Measurements from ENCODE around the gene SEMA7A.

DNA sequence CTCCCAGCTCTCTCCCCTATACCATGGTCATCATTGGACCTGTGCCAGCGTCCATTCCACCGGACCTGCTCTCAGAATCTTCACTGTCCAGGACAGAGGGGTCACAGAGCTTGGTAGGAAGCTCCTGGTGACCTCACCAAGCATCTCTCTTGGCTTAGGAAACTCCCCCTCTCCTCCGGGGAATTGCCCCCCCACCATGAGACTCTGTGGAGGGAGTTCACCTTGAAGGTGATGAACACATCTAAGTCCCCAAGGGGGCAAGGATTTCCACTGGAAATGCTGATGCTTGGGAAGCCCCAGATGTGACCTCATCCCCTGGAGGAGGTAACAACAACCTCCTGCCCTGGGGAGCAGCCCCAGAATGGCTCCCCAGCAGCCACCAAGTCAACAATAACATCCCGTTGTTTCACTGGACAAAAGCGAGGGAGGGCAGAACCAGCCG is 3.2 kb downstream of the SEMA7A start:
- TF ChIP-seq, protein P1, sequence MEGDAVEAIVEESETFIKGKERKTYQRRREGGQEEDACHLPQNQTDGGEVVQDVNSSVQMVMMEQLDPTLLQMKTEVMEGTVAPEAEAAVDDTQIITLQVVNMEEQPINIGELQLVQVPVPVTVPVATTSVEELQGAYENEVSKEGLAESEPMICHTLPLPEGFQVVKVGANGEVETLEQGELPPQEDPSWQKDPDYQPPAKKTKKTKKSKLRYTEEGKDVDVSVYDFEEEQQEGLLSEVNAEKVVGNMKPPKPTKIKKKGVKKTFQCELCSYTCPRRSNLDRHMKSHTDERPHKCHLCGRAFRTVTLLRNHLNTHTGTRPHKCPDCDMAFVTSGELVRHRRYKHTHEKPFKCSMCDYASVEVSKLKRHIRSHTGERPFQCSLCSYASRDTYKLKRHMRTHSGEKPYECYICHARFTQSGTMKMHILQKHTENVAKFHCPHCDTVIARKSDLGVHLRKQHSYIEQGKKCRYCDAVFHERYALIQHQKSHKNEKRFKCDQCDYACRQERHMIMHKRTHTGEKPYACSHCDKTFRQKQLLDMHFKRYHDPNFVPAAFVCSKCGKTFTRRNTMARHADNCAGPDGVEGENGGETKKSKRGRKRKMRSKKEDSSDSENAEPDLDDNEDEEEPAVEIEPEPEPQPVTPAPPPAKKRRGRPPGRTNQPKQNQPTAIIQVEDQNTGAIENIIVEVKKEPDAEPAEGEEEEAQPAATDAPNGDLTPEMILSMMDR (IDR thresholded peaks at IDR 0.05; ENCODE audit: low read length) = no peak
- TF ChIP-seq EZH2 (optimal IDR thresholded peaks at IDR 0.05; ENCODE audit: low read depth, low read length) = no peak
